Stimulated activated CD4-positive, alpha-beta T cell treated with anti-CD3 and anti-CD28 coated beads, Interleukin-1b, Interleukin-23, amount 100 ng/mL, for 24 hours (primary cell): ENCODE measurements around the gene ITPRIPL2.

ENCODE experiments used
- DNase-seq, 4 experiments: peaks; one replicate each; pipeline ENCODE4 v3.0.0-alpha.2; 2020; ENCODE audit warnings: low read depth in 4 of 4, low spot score in 1 of 4

The ITPRIPL2 gene

DNA sequence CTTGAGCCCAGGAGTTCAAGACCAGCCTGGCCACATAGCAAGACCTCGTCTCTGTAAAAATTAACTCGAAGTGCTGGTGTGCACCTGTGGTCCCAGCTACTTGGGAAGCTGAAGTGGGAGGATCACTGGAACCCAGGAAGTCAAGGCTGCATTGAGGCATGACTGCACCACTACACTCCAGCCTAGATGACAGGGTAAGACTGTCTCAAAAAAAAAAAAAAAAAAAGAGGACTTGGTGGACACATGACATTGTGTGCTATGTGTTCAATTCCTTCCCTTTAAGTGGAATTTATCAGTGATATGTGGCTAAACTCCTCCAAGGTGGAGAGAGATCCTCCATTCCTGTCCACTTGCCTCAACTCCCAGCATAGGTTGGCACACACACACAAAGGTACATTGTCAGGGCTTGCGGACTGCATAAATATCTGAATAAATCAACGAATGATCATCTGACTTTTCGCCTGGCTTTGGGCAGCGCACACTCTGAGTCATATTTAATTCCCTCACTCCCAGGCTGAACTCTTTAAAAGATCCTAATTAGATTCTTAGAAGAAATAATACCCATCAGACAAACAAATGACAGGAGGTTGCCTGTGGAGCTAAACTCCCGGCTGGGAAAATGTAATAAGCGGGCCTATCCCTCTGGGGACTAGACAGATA, 29.3 kb downstream of the ITPRIPL2 start:
- DNase-seq: no peak

DNA sequence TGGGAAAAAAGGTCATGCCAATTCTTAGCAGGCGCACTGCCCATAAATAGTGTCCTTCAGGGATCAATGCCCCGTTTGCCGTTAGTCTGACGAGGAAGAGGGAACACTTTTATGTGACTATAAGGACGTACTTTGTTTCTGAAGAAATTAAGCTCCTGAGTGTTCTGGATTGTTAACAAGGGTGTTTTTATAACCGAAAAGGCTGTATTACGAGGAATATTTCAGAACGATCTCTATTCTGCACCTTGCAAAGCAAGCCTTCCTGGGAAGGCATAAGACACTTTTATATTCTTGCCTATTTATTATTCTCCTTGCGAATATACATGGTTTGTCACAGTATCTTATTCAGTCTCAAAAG, 29.8 kb downstream of the ITPRIPL2 start:
- DNase-seq: no peak

DNA sequence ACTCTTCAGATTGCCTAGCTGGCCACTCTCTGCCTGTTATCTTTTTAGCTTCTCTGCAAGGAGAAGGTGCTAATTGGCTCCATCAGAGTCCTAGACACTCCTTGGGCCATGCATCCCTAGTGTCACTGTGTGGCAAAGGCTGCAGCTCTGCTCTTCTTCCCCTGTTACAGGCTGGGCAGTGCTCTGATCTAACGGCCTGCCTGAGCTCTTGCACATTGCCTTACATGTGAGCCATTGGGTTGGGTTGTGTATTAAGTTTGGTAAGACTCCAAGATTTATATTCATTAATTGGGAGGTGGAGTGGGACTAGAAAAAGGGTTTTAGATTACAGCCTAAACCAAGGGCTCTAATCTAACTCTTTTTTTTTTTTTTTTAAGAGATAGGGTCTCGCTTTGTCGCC, 31.2 kb downstream of the ITPRIPL2 start:
- no peak for DNase-seq

DNA sequence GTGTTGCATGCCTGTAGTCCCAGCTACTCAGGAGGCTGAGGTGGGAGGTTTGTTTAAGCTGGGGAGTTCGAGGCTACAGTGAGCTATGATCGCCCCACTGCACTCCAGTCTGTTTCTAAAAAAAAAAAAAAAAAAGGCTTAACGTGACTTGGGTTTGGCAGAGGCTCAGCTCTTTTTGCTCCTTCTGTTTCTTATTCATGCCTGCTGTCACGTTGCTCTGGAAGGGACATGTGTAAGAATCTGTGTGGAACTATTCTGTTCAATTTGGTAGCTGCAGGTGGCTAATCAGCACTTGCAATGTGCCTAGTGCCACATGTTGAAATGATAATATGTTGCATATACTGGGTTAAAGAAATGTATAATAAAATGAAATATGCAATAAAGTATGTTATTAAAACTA, 33.4 kb downstream of the ITPRIPL2 start:
- DNase-seq: no peak

DNA sequence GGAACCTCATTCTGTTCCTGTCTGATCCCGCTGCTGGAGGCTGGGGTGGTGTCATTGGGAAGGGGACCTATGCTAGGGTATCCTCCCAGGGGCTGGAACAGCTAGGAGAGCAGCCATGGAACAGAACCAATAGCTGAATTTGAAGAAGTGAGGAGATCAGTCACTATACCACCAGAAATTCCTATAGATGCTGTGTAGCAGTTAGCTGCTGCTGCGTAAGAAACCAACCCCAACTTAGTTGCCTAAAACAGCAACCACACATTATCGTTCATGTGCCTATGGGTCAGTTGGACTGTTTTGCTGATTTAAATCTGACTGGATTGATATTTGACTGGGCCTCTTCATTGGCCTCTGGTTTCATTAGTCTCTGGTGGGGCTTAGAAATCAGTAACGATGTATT, 33.9 kb downstream of the ITPRIPL2 start:
- DNase-seq: no peak

DNA sequence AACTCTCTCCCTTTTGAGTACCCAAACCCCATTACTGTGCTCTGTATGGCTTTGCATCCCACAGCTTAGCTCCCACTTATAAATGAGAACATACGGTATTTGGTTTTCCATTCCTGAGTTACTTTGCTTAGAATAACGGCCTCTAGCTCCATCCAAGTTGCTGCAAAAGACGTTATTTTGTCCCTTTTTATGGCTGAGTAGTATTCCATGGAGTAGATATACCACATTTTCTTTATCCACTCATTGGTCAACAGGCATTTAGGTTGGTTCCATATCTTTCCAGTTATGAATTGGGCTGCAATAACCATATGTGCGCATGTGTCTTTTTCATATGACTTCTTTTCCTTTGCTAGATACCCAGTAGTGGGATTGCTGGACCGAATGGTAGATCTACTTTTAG, 34.4 kb downstream of the ITPRIPL2 start:
- DNase-seq: no peak

DNA sequence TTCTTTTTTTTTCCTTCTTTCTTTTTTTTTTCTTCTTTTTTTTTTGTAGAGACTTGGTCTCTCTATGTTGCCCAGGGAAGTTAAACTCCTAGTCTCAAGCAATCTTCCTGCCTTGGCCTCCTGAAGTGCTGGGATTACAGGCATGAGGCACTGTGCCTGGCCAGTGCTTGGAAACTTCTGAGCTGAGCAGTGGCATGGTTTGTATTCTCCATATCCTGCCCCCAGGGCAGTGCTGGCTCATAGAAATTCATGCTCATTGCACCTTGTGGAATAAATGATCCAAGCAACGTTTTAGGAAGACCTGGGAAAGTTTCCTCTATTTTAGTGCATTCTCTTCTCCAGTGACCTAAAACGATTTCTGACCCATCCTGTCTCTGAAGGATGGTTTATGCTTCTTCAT, 37.5 kb downstream of the ITPRIPL2 start:
- no peak for DNase-seq

DNA sequence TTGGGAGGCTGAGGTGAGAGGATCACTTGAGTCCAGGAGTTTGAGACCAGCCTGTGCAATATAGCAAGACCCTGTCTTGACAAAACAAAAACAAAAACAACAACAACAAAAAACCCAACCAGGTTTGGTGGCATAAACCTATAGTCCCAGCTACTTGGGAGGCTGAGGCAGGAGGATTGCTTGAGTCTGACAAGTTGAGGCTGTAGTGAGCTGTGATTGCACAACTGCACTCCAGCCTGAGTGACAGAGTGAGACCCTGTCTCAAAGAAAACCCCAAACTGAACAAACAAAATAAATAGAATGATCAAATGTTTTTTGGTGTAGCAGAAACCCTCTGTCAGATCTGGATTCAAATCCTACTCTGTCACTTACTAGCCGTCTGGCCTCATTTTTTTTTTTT, 38.3 kb downstream of the ITPRIPL2 start:
- no peak for DNase-seq

DNA sequence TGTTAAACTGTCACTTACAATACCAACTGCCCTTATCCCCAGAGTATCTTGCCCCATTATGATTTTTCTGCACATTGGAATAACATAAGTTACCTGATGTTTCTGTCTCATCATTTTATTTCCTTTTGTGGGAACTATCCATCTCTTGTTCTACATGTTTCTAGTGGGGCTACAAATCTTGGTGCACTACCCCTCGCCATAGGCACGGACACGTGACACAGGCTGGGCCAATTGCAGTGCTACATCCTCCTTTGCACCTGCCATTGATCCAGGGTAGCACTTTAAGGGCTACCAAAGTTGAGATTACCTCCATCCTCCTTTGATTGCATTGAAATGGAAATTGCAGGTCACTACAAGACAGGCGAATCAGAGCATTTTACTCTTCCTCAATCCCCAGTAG, 40.1 kb downstream of the ITPRIPL2 start:
- DNase-seq: no peak

DNA sequence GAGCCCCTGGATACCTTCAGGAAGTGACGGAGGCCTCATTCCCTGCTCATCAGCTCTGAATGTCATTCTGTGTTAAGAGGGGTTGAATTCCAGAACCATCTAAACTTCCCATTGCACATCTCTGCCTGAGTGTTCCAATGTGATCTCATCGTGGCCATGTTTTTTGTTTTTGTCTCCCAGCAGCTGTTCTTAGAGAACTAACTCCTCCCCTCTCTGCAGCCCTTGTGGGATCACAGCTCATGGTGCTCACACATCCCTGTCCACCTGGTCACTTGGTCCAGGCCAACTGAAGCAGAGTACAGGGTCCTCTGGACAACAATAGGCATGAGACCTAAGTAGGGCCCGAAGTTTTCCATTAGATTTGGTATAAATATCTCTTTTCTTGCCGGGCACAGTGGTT, 48.3 kb downstream of the ITPRIPL2 start:
- no peak for DNase-seq

DNA sequence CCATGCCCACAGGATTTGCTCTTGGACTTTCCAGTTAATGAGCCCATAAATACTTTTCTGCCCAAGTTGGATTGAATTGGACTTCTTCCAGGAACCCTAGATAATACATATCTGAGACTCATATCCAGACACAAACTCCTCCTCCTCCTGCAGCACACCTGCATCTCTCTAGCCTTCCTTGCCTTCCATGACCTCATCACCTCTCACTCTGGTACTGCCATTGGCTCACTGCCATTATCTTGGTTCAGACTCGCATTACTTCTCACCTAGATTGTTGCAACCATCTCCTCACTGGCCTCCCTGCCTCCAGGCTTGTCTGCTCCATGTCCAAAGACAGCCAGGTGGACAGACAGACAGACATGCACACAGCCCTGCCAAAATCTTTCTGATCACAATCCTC, 49.5 kb downstream of the ITPRIPL2 start:
- DNase-seq: no peak

DNA sequence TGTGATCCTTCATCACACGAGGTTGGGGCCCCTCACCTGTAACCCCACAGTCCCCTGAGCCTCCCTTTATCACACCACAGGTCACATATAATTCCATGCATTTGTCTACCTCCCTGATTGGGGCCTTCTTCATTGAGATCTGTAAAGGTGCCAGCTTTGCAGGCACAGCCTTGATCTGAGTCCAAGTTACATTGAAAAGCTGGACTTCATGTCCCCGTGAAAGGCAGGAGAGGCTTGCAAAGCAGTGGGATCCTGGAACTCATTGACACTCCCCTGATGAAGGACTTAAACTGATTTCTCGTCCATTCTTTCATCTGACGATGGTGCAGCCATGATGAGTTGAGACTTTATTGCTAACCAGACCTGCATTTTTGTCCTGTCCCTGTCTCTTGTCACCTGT, 50.5 kb downstream of the ITPRIPL2 start:
- no peak for DNase-seq

DNA sequence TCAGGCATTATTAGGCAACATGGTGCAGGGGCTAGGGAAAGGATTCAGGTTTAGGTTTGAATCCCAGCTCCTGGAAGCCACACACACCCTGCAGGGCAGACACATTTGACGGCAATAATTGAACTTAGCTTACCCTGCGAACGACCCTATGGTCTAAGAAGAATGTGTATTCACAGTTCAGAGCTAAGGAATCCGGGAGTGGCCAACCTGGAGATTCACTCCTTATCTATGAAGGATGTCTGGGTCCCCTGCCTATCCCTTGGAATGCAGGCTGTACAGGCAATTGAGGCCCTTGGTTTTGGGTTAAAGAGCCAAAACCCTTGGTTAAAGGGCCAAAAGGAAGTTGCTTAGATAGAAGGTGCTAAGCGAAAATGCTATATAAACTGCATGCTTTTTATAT, 51.3 kb downstream of the ITPRIPL2 start:
- DNase-seq: no peak

DNA sequence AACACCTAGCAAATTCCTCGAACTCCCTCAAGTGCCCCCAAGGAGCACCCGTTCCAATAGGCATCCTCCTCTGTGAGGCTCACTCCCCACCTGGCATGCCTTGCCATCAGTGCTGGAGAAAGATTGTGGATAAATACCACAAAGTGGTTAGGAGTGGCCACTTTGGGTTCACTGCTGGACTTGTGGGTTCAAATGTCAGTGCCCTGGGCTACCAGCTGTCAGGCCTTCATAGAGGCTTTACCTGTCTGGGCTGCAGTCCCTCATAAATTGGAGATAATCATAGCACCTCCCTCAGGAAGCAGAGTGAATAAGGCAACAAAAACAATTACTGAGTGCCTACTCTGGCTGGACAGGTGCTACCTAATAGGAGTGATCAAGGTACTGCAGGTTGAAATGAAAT, 52.7 kb downstream of the ITPRIPL2 start:
- no peak for DNase-seq

DNA sequence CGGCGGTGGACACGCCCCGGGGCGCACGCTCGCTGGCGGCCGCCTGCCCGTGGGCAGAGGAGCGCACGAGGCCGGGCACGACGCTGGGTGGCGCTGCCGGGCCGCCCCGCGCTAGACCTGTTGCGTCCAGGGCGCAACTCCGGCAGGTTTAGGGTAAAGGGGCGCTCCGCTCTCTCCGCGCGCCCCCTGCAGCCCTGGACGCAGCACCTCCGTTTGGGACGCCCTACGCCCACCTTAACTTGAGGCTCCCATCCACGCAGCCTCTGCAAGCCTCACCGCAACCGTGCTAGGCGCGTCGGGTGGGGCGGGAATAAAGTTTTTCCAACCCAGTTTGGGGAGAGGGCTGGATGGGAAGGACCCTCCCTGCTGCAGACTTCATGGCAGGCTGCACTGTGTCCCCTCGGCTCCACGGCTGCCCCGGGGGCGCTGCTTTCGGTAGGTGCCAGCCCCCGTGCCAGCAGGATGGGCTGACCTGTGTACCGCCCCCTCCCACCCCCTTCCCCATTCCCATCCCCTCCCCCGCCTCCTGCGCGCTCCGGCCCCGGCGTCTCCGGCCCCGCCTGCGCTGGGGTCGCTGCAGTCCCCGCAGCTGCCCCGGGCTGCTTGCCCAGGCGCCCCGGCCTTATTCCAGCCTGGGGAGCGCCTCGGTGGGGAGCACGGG, 54.1 kb downstream of the ITPRIPL2 start, which contains the start of gene SYT17:
SYT17 (plus strand) TSS at position 531 of the 661 bp plus-strand sequence. CDS start 407 bp downstream, outside the sequence.
- peak in 1 of 4 experiments; percentile 21 for DNase-seq

DNA sequence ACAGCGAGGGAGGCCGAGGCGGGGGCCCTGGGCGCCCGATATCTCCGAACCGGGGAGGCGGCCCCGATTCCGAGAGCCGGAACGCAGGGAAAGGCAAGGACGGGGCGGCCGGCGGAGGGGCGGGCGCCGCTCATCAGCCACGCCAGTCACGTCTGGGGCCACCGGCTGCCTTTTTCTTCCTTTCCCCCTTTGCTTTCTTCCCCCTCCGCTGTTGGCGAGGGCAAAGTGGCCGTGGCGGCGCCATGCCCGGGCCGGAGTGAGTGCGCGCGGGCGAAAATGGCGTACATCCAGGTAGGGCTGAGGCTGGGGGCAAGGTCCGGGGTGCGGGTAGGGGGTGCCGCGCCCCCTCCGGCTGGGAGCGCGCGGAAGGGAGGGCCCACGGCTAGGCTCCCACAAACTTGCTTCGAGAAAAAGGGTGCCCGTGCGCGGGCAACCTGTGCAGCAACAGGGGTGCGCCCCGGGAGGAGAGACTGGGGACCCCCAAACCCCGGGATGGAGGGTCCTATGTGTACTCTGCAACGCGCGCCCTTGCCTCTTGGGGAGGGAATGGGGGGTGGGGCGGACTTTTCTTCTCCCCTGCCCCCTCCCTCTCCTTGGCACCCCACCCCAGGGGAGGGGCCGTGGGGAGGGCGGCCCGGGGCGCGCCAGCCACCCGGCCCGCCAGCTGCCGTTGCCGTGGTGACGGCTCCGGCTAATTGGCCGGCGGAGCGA, 54.8 kb downstream of the ITPRIPL2 start:
- DNase-seq: no peak

DNA sequence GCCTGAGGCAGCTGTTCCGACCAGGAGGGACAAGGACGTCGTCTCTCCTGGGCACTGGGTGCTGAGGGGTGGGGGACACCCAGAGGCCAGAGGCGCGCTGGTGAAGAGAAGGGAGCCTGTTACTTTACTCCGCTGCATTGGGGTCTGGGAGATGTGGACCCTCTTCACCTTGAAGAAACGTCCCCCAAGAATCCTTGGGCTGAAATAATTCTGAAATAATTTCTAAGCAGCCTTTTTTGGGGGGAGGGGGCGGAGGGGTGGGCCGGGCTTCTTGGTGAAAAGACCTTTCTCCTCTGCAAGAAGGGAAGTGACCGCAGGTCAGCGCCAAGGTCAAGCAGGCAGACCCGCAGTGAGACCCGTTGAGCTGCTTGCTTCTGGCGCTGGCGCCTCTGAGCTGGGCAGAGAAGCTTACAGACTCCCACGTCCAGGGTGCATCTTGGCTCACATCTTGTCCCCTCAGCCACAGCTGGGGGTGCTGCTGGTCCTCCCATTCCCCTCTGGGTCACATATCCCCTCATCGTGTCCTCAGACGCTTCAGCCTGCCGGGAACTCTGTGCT, 55.4 kb downstream of the ITPRIPL2 start:
- no peak for DNase-seq

DNA sequence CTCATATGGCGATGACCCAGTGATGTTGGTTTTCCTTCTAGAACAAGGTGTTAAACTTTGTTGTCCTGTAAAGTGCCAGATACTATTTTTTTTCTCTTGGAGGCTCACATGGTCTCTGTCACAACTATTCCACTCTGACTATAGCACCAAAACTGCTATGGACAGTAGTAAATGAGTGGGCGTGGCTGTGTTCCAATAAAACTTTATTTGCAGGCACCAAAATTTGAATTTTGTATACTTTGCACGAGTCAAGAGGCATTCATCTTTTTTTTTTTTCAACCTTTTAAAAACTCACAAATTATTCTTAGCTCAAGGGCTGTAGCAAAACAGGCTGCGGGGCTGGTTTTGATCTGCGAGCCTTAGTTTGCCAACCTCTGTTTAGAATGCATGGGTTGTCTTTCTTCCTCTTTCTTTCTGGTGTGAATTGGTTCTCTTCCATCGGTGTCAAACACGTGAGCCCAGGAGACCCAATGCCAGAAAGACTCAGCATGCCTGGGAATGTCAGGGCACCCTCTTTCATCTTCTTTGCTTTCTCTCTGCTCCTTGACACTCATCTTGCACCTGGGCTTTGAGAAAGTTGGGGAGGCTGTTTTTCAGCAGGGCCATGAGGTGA, 56.4 kb downstream of the ITPRIPL2 start:
- no peak for DNase-seq
